GM12891 (cell line): ENCODE measurements around the gene SP1.

Experiments used
- PAX5 ChIP-seq: IDR thresholded peaks from 2 replicates; pipeline ENCODE4 v1.6.1; 2011; ENCODE audit warnings: low read length, moderate library complexity, mild to moderate bottlenecking; ENCODE audit not compliant: insufficient read depth, severe bottlenecking
- POLR2A ChIP-seq: IDR thresholded peaks from 2 replicates; pipeline ENCODE4 v1.6.1; 2011; ENCODE audit warnings: low read depth, low read length, control low read depth
- POLR2AphosphoS5 ChIP-seq: IDR thresholded peaks from 2 replicates; pipeline ENCODE4 v1.6.1; 2011; ENCODE audit warnings: low read depth, low read length, control low read depth
- POU2F2 ChIP-seq: IDR thresholded peaks from 2 replicates; pipeline ENCODE4 v1.6.1; 2011; ENCODE audit warnings: low read depth, mild to moderate bottlenecking, control low read depth, low read length, moderate library complexity
- TAF1 ChIP-seq: IDR thresholded peaks from 2 replicates; pipeline ENCODE4 v1.6.1; 2011; ENCODE audit warnings: low read depth, low read length, control low read depth

- no peak for TF ChIP-seq POLR2AphosphoS5
- no peak for TF ChIP-seq POU2F2
- TF ChIP-seq POLR2A, result no peak
- TF ChIP-seq TAF1, result no peak
- no peak for TF ChIP-seq PAX5
Observed at GRCh38 chr12:53336181-53336681, 43.7 kb upstream of the SP1 start, which contains the start of gene SP7.
